ENCODE results near the gene FOXN1.

The FOXN1 gene

GRCh38 chr17:28530250-28530649 is 24.1 kb downstream of the FOXN1 start:
- no peak overlapping the region for H3K27ac ChIP-seq

GRCh38 chr17:28530926-28531325 is 24.8 kb downstream of the FOXN1 start:
- no peak overlapping the region for H3K27ac ChIP-seq

More at GRCh38 chr17:28530250-28530649, 24.1 kb downstream of the FOXN1 start:
- TF ChIP-seq ZFX (IDR thresholded peaks at IDR 0.05) (no peak), CTCF (conservative IDR thresholded peaks at IDR 0.05) (no peak)

GRCh38 chr17:28532050-28532960 is 26.2 kb downstream of the FOXN1 start:
- H3K27ac ChIP-seq: no peak overlapping the region
- TF ChIP-seq ZFX (IDR thresholded peaks at IDR 0.05): no peak
- no peak for TF ChIP-seq CTCF (conservative IDR thresholded peaks at IDR 0.05)

More at GRCh38 chr17:28530926-28531325, 24.8 kb downstream of the FOXN1 start:
- no peak for TF ChIP-seq CTCF (conservative IDR thresholded peaks at IDR 0.05)
- no peak for TF ChIP-seq ZFX (IDR thresholded peaks at IDR 0.05)

DNA sequence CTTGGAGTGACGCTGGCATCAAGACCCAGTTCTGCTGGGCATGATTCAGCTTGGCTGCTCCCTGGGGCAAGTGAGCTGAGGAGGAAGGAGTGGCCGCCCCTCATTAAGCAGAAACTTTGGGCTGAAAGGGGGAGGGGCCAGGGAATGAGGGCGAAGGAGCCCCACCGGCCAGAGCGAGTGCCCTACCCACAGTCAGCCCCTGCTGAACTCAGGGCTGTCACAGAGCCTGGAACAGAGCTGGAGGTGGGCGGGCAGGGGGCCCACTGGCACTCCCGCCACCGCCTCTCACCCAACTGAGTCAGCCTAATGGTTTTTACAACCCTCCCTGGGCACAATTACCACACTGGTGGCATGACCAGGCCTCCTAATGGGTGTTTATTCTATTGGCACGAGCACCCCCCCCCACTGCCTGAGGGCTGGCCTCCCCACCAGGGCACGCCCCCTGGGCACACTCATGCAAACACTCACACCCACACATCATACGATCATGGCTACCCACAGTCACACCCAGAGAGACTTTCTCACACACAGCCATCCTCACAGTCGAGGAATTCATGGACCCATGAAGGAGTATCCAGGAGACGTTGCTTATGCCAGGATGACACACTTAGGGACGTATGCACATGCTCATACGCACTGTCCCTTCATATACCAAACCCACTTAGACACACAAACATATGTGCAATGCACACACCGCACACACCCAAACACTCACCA is 27.1 kb downstream of the FOXN1 start:
- no peak for TF ChIP-seq ZFX (IDR thresholded peaks at IDR 0.05)
- TF ChIP-seq CTCF (conservative IDR thresholded peaks at IDR 0.05): no peak

GRCh38 chr17:28534740-28535375 is 28.7 kb downstream of the FOXN1 start:
- TF ChIP-seq ZFX (IDR thresholded peaks at IDR 0.05) (no peak), CTCF (conservative IDR thresholded peaks at IDR 0.05) (no peak)
- H3K27ac ChIP-seq: peak overlapping the region; percentile 16; the same call in 1 of the 2 replicates

More for the DNA sequence above, 27.1 kb downstream of the FOXN1 start:
- H3K27ac ChIP-seq: no peak overlapping the region

DNA sequence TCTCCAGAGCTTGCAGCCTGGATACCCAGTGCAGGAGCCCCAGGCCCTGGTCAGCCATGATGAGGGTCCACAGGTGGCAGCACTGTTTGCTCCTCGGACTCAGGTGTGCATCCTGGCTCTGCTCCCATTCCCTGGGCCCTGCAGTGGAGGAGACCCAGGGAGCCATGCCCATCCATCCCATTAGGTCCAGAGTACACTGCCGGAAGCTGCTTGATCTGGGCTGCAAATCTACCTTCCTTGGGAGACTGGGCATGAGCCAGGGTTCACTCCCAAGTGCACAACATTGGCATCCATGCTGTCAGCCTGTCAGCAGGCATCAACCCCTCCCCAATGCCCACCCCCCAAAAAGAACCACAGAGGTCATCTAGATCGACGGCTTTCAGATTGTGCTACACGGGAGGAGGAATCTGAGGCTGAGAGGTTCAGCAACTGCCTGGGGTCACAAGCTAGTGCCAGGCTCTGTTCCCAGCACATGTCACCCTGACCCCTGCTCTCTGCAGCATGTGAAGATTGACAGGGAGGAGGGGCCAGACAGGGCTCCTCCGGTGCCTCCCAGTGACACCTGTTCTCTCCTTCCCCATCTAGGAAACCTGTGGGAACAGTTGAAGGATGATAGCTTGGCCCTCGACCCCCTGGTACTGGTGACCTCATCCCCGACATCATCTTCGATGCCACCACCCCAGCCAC is 30.5 kb downstream of the FOXN1 start:
- TF ChIP-seq ZFX (IDR thresholded peaks at IDR 0.05) (no peak), CTCF (conservative IDR thresholded peaks at IDR 0.05) (no peak)
- H3K27ac ChIP-seq: peak overlapping the region; percentile 16

Measured in C4-2B (cell line).